Fibroblast of villous mesenchyme (primary cell): ENCODE results near the gene MMP3. TPM values are rescaled to one million over a fixed set of nuclear protein-coding genes. Genes with fewer than 3 reads are reported as not detected.

Experiments
- DNase-seq: peaks from one replicate; pipeline ENCODE4 v3.0.0-alpha.2; 2010; ENCODE audit warnings: low read depth
- H3K4me3 ChIP-seq: 2 replicates; pipeline ENCODE4 v1.5.1; 2011; ENCODE audit warnings: low read depth, mild to moderate bottlenecking, low read length
- CTCF ChIP-seq: IDR thresholded peaks from 2 replicates; pipeline ENCODE4 v1.5.1; 2012; ENCODE audit warnings: low read depth, mild to moderate bottlenecking, low read length; ENCODE audit not compliant: insufficient read depth
- total RNA-seq: library from RNA; depleted of rRNA; stranded (reverse); fragments of >200 nt; gene quantifications from 2 replicates; pipeline ENCODE4 v1.2.3, GENCODE V29; 2012

The MMP3 gene
- total RNA-seq, 1 donor, result 39.7 TPM

GRCh38 chr11:102824556-102824955 is 18.9 kb downstream of the MMP3 start:
- H3K4me3 ChIP-seq, result no peak overlapping the region
- no peak for DNase-seq
- TF ChIP-seq CTCF, result no peak

- TF ChIP-seq CTCF, result no peak
Measured at GRCh38 chr11:102819491-102819890, 23.9 kb downstream of the MMP3 start.

GRCh38 chr11:102813484-102813883 is 29.9 kb downstream of the MMP3 start:
- TF ChIP-seq CTCF, result no peak
- no peak overlapping the region for H3K4me3 ChIP-seq
- DNase-seq, result no peak

More at GRCh38 chr11:102819491-102819890, 23.9 kb downstream of the MMP3 start:
- H3K4me3 ChIP-seq, result no peak overlapping the region
- DNase-seq, result no peak

GRCh38 chr11:102812188-102812587 is 31.2 kb downstream of the MMP3 start:
- no peak overlapping the region for H3K4me3 ChIP-seq
- DNase-seq, result no peak
- TF ChIP-seq CTCF, result no peak

- no peak overlapping the region for H3K4me3 ChIP-seq
- TF ChIP-seq CTCF, result peak; percentile 56
- DNase-seq, result no peak
Measured at GRCh38 chr11:102810950-102811660, 32.3 kb downstream of the MMP3 start.

GRCh38 chr11:102809971-102810370 is 33.4 kb downstream of the MMP3 start:
- H3K4me3 ChIP-seq, result no peak overlapping the region
- DNase-seq, result no peak
- no peak for TF ChIP-seq CTCF

GRCh38 chr11:102807921-102808320 is 35.5 kb downstream of the MMP3 start:
- DNase-seq, result no peak
- TF ChIP-seq CTCF, result peak; percentile 43
- H3K4me3 ChIP-seq, result no peak overlapping the region
